HUES64 (cell line): ENCODE results near the gene TSHR.
"Not testable (repeated sequence)": the region's sequence is repeated elsewhere in the genome, so short reads cannot be mapped to it uniquely, and the experiment has no call there.

Experiments
- H3K27ac ChIP-seq: 2 replicates; pipeline ENCODE4 v1.7.0; 2013; ENCODE audit warnings: low read depth, low read length, inconsistent platforms
- H3K27me3 ChIP-seq: 2 replicates; pipeline ENCODE4 v1.6.1; 2013; ENCODE audit warnings: mild to moderate bottlenecking, low read length; ENCODE audit not compliant: insufficient read depth
- H3K36me3 ChIP-seq: 2 replicates; pipeline ENCODE4 v1.6.1; 2013; ENCODE audit warnings: mild to moderate bottlenecking, low read length; ENCODE audit not compliant: insufficient read depth
- H3K4me1 ChIP-seq: 2 replicates; pipeline ENCODE4 v1.6.1; 2013; ENCODE audit warnings: mild to moderate bottlenecking, low read length, moderate library complexity; ENCODE audit not compliant: insufficient read depth
- H3K4me3 ChIP-seq: 2 replicates; pipeline ENCODE4 v1.5.1; 2013; ENCODE audit warnings: mild to moderate bottlenecking, low read length, moderate library complexity
- H3K9ac ChIP-seq: 2 replicates; pipeline ENCODE4 v1.6.1; 2013; ENCODE audit warnings: mild to moderate bottlenecking, low read depth, low read length
- H3K9me3 ChIP-seq: 2 replicates; pipeline ENCODE4 v1.6.1; 2013; ENCODE audit warnings: low read depth, low read length; ENCODE audit not compliant: insufficient read depth
- WGBS: fragments of 150-250, 120-280 bp; methylation state at CpG from one replicate; pipeline ENCODE4 v1.1.7; 2013; ENCODE audit warnings: missing lambda C conversion rate; 5-methylcytosine and 5-hydroxymethylcytosine counted together

Gene TSHR

DNA sequence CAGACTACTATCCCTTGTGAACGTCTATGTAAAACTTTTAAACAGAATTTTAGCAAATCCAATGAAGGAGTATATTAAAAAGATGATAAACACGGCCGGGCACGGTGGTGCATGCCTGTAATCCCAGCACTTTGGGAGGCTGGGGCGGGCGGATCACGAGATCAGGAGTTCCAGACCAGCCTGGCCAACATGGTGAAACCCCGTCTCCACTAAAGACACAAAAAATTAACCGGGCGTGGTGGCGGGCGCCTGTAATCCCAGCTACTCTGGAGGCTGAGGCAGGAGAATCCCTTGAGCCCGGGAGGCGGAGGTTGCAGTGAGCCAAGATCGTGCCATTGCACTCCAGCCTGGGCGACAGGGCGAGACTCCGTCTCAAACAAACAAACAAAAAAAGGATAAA is 2.2 kb upstream of the TSHR start:
- not testable (repeated sequence) for H3K9me3 ChIP-seq, H3K4me1 ChIP-seq, H3K4me3 ChIP-seq, H3K36me3 ChIP-seq, H3K9ac ChIP-seq, H3K27ac ChIP-seq
- peaks cover 30% of the 10 kb centered on the region for H3K27me3 ChIP-seq
- 92% methylated on average over 17 of the region's 18 CpGs for WGBS

- Histone ChIP-seq H3K9me3 (no peaks in the 10 kb centered on the region), H3K27me3 (peaks cover 32% of the 10 kb centered on the region), H3K4me3 (peak overlapping the region; percentile 64), H3K9ac (no peak overlapping the region), H3K27ac (no peak overlapping the region), H3K4me1 (0 out of 2 replicates have a peak, but pooled peaks cover 3% of the 10 kb centered on the region), H3K36me3 (no peaks in the 10 kb centered on the region)
- WGBS: 1% methylated on average over 29 of the region's 29 CpGs
Observed at GRCh38 chr14:80954687-80955299, 628 bp upstream of the TSHR start.

DNA sequence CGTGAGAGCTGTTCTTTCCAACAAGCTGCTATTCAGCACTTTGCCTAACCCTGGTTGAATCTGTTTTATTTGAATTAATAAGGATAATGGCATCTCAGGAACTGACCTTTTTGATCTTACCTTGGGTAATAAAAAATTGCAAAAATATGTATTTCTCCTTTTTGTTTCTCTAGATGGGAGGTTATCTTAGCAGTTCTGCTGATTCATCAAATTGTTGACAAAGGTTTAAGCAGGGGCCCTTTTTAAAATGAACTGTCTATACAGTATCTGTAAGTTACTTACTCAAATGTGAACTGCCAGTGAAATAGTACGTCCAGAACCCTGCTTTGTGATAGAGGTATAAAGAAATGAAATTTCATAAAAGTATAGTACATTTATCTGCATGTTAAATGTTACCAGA is 681 bp downstream of the TSHR start:
- 81% methylated on average over 1 of the region's 2 CpGs for WGBS

DNA sequence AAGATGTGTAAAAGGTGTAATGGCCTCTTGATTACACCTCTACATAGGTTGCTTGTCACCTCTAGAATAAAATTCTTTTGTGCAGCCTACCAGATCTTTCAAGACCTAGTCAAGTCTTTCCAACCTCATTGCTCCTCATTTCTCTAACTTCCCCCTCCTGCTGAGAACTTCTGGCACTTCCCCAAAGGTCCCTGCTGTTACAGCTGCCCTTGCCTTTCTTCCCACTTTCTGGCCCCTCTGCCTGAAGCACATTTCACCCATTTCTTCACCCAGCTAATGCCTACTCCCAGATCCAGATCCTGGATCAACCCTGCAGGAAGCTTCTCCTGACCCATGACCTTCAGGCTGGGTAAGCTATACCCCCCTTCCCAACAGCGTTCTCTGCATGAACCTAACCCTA is 1.5 kb downstream of the TSHR start:
- Histone ChIP-seq H3K4me1 (peaks cover 8% of the 10 kb centered on the region; the same call in 1 of the 2 replicates), H3K9me3 (no peaks in the 10 kb centered on the region), H3K36me3 (no peaks in the 10 kb centered on the region), H3K27me3 (peaks cover 32% of the 10 kb centered on the region), H3K27ac (no peak overlapping the region), H3K4me3 (no peak overlapping the region), H3K9ac (no peak overlapping the region)
- WGBS: 87% methylated on average over 1 of the region's 1 CpG

More for the DNA sequence above, 681 bp downstream of the TSHR start:
- H3K27ac ChIP-seq: no peak overlapping the region
- H3K9ac ChIP-seq: no peak overlapping the region
- no peaks in the 10 kb centered on the region for H3K36me3 ChIP-seq
- peaks cover 8% of the 10 kb centered on the region; the same call in 1 of the 2 replicates for H3K4me1 ChIP-seq
- peaks cover 32% of the 10 kb centered on the region for H3K27me3 ChIP-seq
- H3K9me3 ChIP-seq: no peaks in the 10 kb centered on the region
- H3K4me3 ChIP-seq: no peak overlapping the region

GRCh38 chr14:80957613-80958012 is 2.2 kb downstream of the TSHR start:
- Histone ChIP-seq H3K27ac (no peak overlapping the region), H3K27me3 (peaks cover 32% of the 10 kb centered on the region), H3K9ac (no peak overlapping the region), H3K9me3 (no peaks in the 10 kb centered on the region), H3K4me1 (peaks cover 8% of the 10 kb centered on the region; the same call in 1 of the 2 replicates), H3K4me3 (no peak overlapping the region), H3K36me3 (no peaks in the 10 kb centered on the region)
- 92% methylated on average over 2 of the region's 2 CpGs for WGBS

- Histone ChIP-seq H3K36me3 (no peaks in the 10 kb centered on the region), H3K27me3 (peaks cover 32% of the 10 kb centered on the region), H3K27ac (no peak overlapping the region), H3K4me3 (no peak overlapping the region), H3K4me1 (peaks cover 8% of the 10 kb centered on the region; the same call in 1 of the 2 replicates), H3K9me3 (no peaks in the 10 kb centered on the region), H3K9ac (no peak overlapping the region)
- WGBS: 87% methylated on average over 2 of the region's 2 CpGs
Observed at GRCh38 chr14:80958226-80958625, 2.8 kb downstream of the TSHR start.

GRCh38 chr14:80958939-80959338 is 3.5 kb downstream of the TSHR start:
- H3K36me3 ChIP-seq: no peaks in the 10 kb centered on the region
- peaks cover 8% of the 10 kb centered on the region; the same call in 1 of the 2 replicates for H3K4me1 ChIP-seq
- H3K27me3 ChIP-seq: peaks cover 32% of the 10 kb centered on the region
- H3K9me3 ChIP-seq: no peaks in the 10 kb centered on the region
- WGBS: 100% methylated on average over 1 of the region's 3 CpGs
- H3K27ac ChIP-seq: no peak overlapping the region
- H3K4me3 ChIP-seq: no peak overlapping the region
- H3K9ac ChIP-seq: no peak overlapping the region

DNA sequence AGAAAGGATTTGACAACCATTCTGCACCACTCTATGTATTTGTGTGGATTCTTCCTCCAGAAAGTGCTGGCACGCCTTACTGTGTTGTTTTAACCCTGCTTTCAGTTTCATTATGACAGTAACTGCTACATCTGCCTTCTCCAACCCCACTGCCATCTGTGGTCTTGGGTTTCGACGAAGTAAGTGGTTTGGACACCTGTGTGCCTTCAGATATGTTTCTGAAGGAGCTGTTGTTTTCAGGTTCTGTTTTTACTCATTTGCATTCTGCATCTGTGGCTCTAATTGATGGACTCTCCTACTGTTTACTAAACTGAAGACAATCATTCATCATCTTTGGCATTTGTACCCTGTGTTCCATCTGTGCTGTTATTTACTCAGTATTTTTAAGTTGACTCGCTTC is 4.1 kb downstream of the TSHR start:
- Histone ChIP-seq H3K27ac (no peak overlapping the region), H3K4me3 (no peak overlapping the region), H3K9ac (no peak overlapping the region), H3K36me3 (no peaks in the 10 kb centered on the region), H3K9me3 (no peaks in the 10 kb centered on the region), H3K27me3 (peaks cover 32% of the 10 kb centered on the region), H3K4me1 (peaks cover 8% of the 10 kb centered on the region; the same call in 1 of the 2 replicates)
- WGBS: 90% methylated on average over 3 of the region's 4 CpGs

DNA sequence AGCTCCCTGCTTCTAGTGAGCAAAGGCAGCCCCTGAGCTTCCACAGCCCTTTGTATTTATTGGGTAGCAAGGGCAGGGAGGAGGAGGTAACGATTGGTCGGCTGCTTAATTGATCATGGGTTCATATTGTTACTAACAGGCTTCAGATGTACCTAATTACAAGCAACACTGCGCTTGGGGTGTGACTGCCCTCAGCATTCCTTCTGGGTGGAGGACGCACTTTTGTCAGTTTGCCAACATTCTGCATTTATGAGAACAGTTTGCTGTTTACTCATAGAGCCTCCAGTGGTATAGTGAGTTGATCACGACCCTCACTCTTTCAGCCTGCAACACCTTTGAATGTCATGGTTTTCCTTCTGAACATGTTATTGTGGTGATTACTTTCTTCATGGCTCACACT is 9.6 kb downstream of the TSHR start:
- no peaks in the 10 kb centered on the region for H3K9me3 ChIP-seq
- H3K36me3 ChIP-seq: no peaks in the 10 kb centered on the region
- H3K9ac ChIP-seq: no peak overlapping the region
- H3K27ac ChIP-seq: no peak overlapping the region
- peaks cover 2% of the 10 kb centered on the region; the same call in 1 of the 2 replicates for H3K4me1 ChIP-seq
- 85% methylated on average over 5 of the region's 5 CpGs for WGBS
- no peak overlapping the region for H3K4me3 ChIP-seq
- H3K27me3 ChIP-seq: no peaks in the 10 kb centered on the region

DNA sequence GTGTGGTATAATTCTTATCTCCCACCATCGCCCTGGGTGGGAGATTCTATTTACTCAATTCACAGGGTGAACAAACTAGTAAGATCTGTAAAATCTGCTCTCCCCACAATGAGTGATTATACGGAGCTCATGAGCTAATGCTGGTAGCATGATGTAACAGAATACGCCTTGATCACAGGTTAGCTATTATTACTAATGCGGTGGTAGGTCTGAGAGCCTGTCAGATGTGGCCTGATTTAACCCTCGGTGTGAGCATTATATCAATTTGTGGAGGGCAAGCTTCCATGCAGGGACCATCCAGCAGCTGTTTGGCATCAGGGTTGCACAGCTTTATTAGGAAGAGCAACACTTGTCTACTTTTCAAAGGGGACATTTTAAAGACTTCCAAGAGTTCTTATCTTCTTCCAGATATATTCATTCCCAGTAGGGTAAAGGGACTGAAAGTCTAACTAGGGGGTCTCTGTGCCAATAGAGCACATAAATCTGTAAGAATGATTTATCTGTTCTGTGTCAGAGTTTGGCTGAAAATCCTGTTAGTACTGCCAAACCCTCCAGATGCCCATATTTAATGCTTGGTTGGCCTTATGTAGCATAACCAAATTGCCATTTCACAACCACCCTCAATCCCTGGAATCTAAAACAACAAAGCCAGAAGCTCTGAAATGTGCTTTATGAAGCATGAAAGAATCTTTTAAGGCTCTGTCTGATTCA is 18.7 kb downstream of the TSHR start:
- no peak overlapping the region for H3K27ac ChIP-seq
- H3K9me3 ChIP-seq: no peaks in the 10 kb centered on the region
- H3K4me3 ChIP-seq: no peak overlapping the region
- H3K4me1 ChIP-seq: no peaks in the 10 kb centered on the region
- 90% methylated on average over 4 of the region's 5 CpGs for WGBS
- no peak overlapping the region for H3K9ac ChIP-seq
- no peaks in the 10 kb centered on the region for H3K27me3 ChIP-seq
- H3K36me3 ChIP-seq: no peaks in the 10 kb centered on the region

DNA sequence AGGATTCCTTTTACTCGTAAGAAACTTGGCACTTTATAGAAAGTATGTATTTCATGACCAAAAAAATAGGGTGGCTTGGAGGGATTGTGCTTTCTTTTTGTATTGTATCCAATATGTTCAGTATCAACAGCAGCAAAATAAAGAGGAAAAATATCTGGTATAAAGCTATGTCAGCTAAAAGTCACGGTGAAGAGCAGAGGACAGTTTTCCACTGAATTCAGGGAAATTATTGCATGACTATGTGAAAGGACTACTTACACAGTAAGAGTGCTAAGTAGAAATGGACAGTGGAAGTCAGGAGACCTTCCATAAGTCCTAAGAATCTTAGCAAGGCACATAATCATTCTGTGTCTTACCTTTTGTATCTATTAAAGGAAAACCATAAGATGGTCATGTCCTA is 19.3 kb downstream of the TSHR start:
- Histone ChIP-seq H3K9me3 (no peaks in the 10 kb centered on the region), H3K27me3 (no peaks in the 10 kb centered on the region), H3K36me3 (no peaks in the 10 kb centered on the region), H3K4me1 (no peaks in the 10 kb centered on the region), H3K9ac (no peak overlapping the region), H3K27ac (no peak overlapping the region), H3K4me3 (no peak overlapping the region)
- 99% methylated on average over 2 of the region's 2 CpGs for WGBS
